HepG2 (cell line): ENCODE results near the gene USP12. TPM values are rescaled to one million over a fixed set of nuclear protein-coding genes. Genes with fewer than 3 reads are reported as not detected.
A peak's percentile ranks its signal among the peaks of the same experiment; 100 is the strongest.

ENCODE experiments used
- ATAC-seq: fragments of 200-7000 bp; cut with Tn5 transposase; 3 replicates; pipeline ENCODE4 v1.9.1; 2020; ENCODE audit warnings: mild to moderate bottlenecking, moderate library complexity
- BruUV-seq: library from RNA; stranded (reverse); fragments of 400-500 nt; replicated peaks from 2 replicates; lab custom pipeline; 2021; lab: Mats Ljungman, UMichigan
- CTCF ChIA-PET: fragments of 300-600 bp; formaldehyde crosslinking; extraction: SDS; loops from one replicate; lab custom pipeline; 2021; ENCODE audit warnings: low total read pairs, inconsistent platforms, low intra/inter-chr PET ratio; lab: Yijun Ruan, JAX
- POLR2A ChIA-PET: fragments of 350-600 bp; sonication (Branson Sonifier 250); formaldehyde crosslinking; loops from one replicate; lab custom pipeline; 2020; ENCODE audit warnings: antibody characterized with exemption, inconsistent platforms; lab: Yijun Ruan, JAX
- DNase-seq: peaks from one replicate; pipeline ENCODE4 v3.0.0-alpha.2; 2015; ENCODE audit warnings: low spot score
- FAIRE-seq: peaks from 3 replicates; lab custom pipeline; 2011; peaks lifted over from hg19 to GRCh38; lab: Jason Lieb, UNC
- H2AFZ ChIP-seq: one replicate; pipeline ENCODE4 v1.6.1; 2011; ENCODE audit warnings: low read length, inconsistent platforms
- H3K27ac ChIP-seq: fragments of 300-600 bp; 3 replicates; pipeline ENCODE4 v1.8.0; 2011; ENCODE audit warnings: mixed run types, mild to moderate bottlenecking, mixed read lengths, low read length, inconsistent platforms; ENCODE audit not compliant: insufficient read depth; ENCODE audit errors: extremely low read length
- H3K27me3 ChIP-seq, 2 experiments: fragments of 200-600 bp in 1 of 2; 2 replicates in 1 of 2; 3 replicates in 1 of 2; pipeline versions ENCODE4 v1.6.0 to v1.8.0; 2011; ENCODE audit warnings: low read length in 2 of 2, mild to moderate bottlenecking in 2 of 2, moderate library complexity in 2 of 2, inconsistent platforms in 1 of 2; ENCODE audit not compliant: insufficient read depth in 2 of 2, control insufficient read depth in 1 of 2
- H3K36me3 ChIP-seq, 2 experiments: fragments of 200-600 bp in 1 of 2; replicated peaks in 1 of 2; 2 replicates in 1 of 2; 3 replicates in 1 of 2; pipeline versions ENCODE4 v1.5.1 to v1.8.0; 2011; ENCODE audit warnings: low read length in 2 of 2, inconsistent platforms in 1 of 2; ENCODE audit not compliant: insufficient read depth in 2 of 2, control insufficient read depth in 1 of 2
- H3K4me1 ChIP-seq: 2 replicates; pipeline ENCODE4 v1.5.1; 2012; ENCODE audit warnings: low read length, inconsistent platforms; ENCODE audit not compliant: insufficient read depth
- H3K4me2 ChIP-seq: 2 replicates; pipeline ENCODE4 v1.6.0; 2011; ENCODE audit warnings: low read depth, low read length, inconsistent platforms
- H3K4me3 ChIP-seq, 3 experiments: fragments of 200-600 bp in 1 of 3; sonication (generic), shearing (Covaris generic) in 1 of 3; replicated peaks in 1 of 3; 2 replicates each; pipeline ENCODE4 v1.5.1; 2011 to 2016; ENCODE audit warnings: low read length in 3 of 3, inconsistent platforms in 2 of 3, low read depth in 2 of 3, mild to moderate bottlenecking in 2 of 3, control low read depth in 1 of 3, mixed read lengths in 1 of 3; ENCODE audit not compliant: insufficient read depth in 1 of 3
- H3K79me2 ChIP-seq: one replicate; pipeline ENCODE4 v1.6.1; 2011; ENCODE audit warnings: low read length, inconsistent platforms; ENCODE audit not compliant: insufficient read depth
- H3K9ac ChIP-seq: 2 replicates; pipeline ENCODE4 v1.6.0; 2011; ENCODE audit warnings: mild to moderate bottlenecking, low read depth, low read length, inconsistent platforms; ENCODE audit not compliant: insufficient read depth
- H3K9me3 ChIP-seq: 2 replicates; pipeline ENCODE4 v1.5.1; 2012; ENCODE audit warnings: mild to moderate bottlenecking, low read length
- H4K20me1 ChIP-seq: 2 replicates; pipeline ENCODE4 v1.6.0; 2011; ENCODE audit warnings: inconsistent platforms, mild to moderate bottlenecking, low read length, moderate library complexity; ENCODE audit not compliant: insufficient read depth
- ADNP ChIP-seq: sonication (generic); formaldehyde crosslinking; IDR thresholded peaks from 2 replicates; pipeline ENCODE4 v1.4.0; 2020; ENCODE audit warnings: missing genetic modification reagents
- ATF5 ChIP-seq: sonication (generic); formaldehyde crosslinking; IDR thresholded peaks from 2 replicates; pipeline ENCODE4 v1.4.0; 2020; ENCODE audit warnings: mild to moderate bottlenecking, low read depth, missing genetic modification reagents
- DPF2 ChIP-seq: sonication (generic); formaldehyde crosslinking; IDR thresholded peaks from 2 replicates; pipeline ENCODE4 v1.4.0; 2020; ENCODE audit warnings: mild to moderate bottlenecking, low read depth, missing genetic modification reagents, borderline replicate concordance
- EZH2 ChIP-seq: conservative IDR thresholded peaks from 2 replicates; pipeline ENCODE4 v1.6.1; 2012; ENCODE audit warnings: mild to moderate bottlenecking, low read depth, low read length, moderate library complexity
- FOXP1 ChIP-seq, 2 experiments: fragments of 450-650 bp in 1 of 2; IDR thresholded peaks; 2 replicates each; pipeline ENCODE4 v1.6.1; 2017 to 2018; ENCODE audit warnings: antibody characterized with exemption in 1 of 2
- KLF6 ChIP-seq: IDR thresholded peaks from 2 replicates; pipeline ENCODE4 v1.8.0; 2016; ENCODE audit warnings: missing biosample characterization, missing genetic modification reagents
- LCORL ChIP-seq, 2 experiments: fragments of 450-650 bp in 1 of 2; sonication (generic) in 1 of 2; formaldehyde crosslinking in 1 of 2; IDR thresholded peaks; 2 replicates each; pipeline versions ENCODE4 v1.5.0 to v1.6.1; 2017 to 2020; ENCODE audit warnings: antibody characterized with exemption in 1 of 2, missing genetic modification reagents in 1 of 2
- MAFF ChIP-seq: IDR thresholded peaks from 2 replicates; pipeline ENCODE4 v1.6.1; 2011; ENCODE audit warnings: low read depth, low read length, improper control_type of control experiment
- RFX1 ChIP-seq: fragments of 450-650 bp; IDR thresholded peaks from 2 replicates; pipeline ENCODE4 v1.6.1; 2017
- USF2 ChIP-seq, 2 experiments: sonication (generic) in 1 of 2; formaldehyde crosslinking in 1 of 2; IDR thresholded peaks; 2 replicates each; pipeline versions ENCODE4 v1.5.1 to v1.6.1; 2011 to 2020; ENCODE audit warnings: borderline replicate concordance in 1 of 2, low read depth in 1 of 2, low read length in 1 of 2, mild to moderate bottlenecking in 1 of 2, missing genetic modification reagents in 1 of 2, moderate library complexity in 1 of 2
- ZBTB25 ChIP-seq: IDR thresholded peaks from 2 replicates; pipeline ENCODE4 v1.6.1; 2018; ENCODE audit warnings: missing genetic modification reagents
- ZNF224 ChIP-seq: sonication (generic); formaldehyde crosslinking; IDR thresholded peaks from 2 replicates; pipeline ENCODE4 v1.5.0; 2020; ENCODE audit warnings: mild to moderate bottlenecking, missing genetic modification reagents
- WGBS: methylation state at CpG from one replicate; pipeline ENCODE4 v1.1.6; 2017; ENCODE audit warnings: low lambda C conversion rate; 5-methylcytosine and 5-hydroxymethylcytosine counted together
- in situ Hi-C: cut with HindIII; loops from 2 replicates; pipeline ENCODE4 v1.10.0; 2017; ENCODE audit warnings: low pct_unique_long_range_greater_than_20kb; ENCODE audit not compliant: extremely low pct_ligation_motif_present
- intact Hi-C: fragments of 100-400 bp; cut with micrococcal nuclease; formaldehyde crosslinking; loops from one replicate; pipeline ENCODE4 v1.10.0; 2022; ENCODE audit not compliant: unreplicated experiment
- polyA plus RNA-seq, 8 experiments: library from polyadenylated mRNA; depleted of rRNA in 3 of 8; stranded (reverse) in 7 of 8; unstranded in 1 of 8; fragments of >200 nt; fragmentation: Illumina TruSeq in 4 of 8; extraction: Trizol in 4 of 8; gene quantifications; 2 replicates each; pipeline versions ENCODE4 v1.2.1 to v1.2.3, GENCODE V29; 2011 to 2016; ENCODE audit warnings: low read depth in 4 of 8, missing spikeins in 1 of 8, mixed read lengths in 1 of 8; ENCODE audit not compliant: insufficient read depth in 1 of 8
- total RNA-seq, 5 experiments: library from RNA; depleted of rRNA; stranded (reverse); fragments of >200 nt; fragmentation: Illumina TruSeq; extraction: Trizol; gene quantifications; 2 replicates each; pipeline ENCODE4 v1.2.3, GENCODE V29; 2016; ENCODE audit warnings: low read depth in 1 of 5

USP12 gene
- total and polyA plus RNA-seq, 2 of the 13 experiments (the other 11 are each of a cell fraction or from before 2014, with no cell fraction given): 9.8 to 19.5 TPM

- ATAC-seq: no peak
- Histone ChIP-seq H2AFZ (no peak overlapping the region), H3K9ac (no peak overlapping the region), H3K79me2 (no peaks in the 10 kb centered on the region), H3K4me3 (no peak overlapping the region), H3K4me1 (peaks cover 67% of the 10 kb centered on the region), H3K27ac (no peak overlapping the region), H4K20me1 (no peaks in the 10 kb centered on the region), H3K9me3 (no peaks in the 10 kb centered on the region), H3K27me3 (peaks cover 0 to 19% of the 10 kb centered on the region in 2 experiments; a peak in 2 of 5 replicates), H3K36me3 (no peaks in the 10 kb centered on the region), H3K4me2 (peak overlapping the region; percentile 79; the same call in 1 of the 2 replicates)
- in situ Hi-C loops (no loop called here), intact Hi-C loops (no loop called here)
- DNase-seq: no peak
- TF ChIP-seq DPF2 (CRISPR knock-in tag): no peak
- TF ChIP-seq EZH2: no peak
- no peak for TF ChIP-seq ZNF224 (CRISPR knock-in tag)
- no peak for TF ChIP-seq RFX1
- ChIA-PET POLR2A (interaction anchor here (0.7 kb wide), 1 partner anchor 18 kb away, joined by 3 read pairs; no protein-coding TSS in a partner anchor), CTCF (no interaction called here)
- no TSS peak for BruUV-seq
- no peak for FAIRE-seq
- 59% methylated on average over 2 of the region's 2 CpGs for WGBS
These were observed 147.5 kb downstream of the USP12 start for GRCh38 chr13:27024074-27024461.

GRCh38 chr13:27023385-27024073 lies 148.1 kb downstream of the USP12 start:
- WGBS: 51% methylated on average over 8 of the region's 8 CpGs
- no peaks in the 10 kb centered on the region for H3K79me2 ChIP-seq
- in situ Hi-C loops: no loop called here
- TF ChIP-seq FOXP1 (IDR thresholded peaks at IDR 0.05): no peak
- TF ChIP-seq FOXP1 (CRISPR knock-in tag; IDR thresholded peaks at IDR 0.05): no peak
- TF ChIP-seq LCORL (IDR thresholded peaks at IDR 0.05): no peak
- no peak for TF ChIP-seq LCORL (CRISPR knock-in tag; IDR thresholded peaks at IDR 0.05)
- no peak for TF ChIP-seq KLF6
- TF ChIP-seq USF2 (IDR thresholded peaks at IDR 0.05; ENCODE audit: low read depth, low read length): no peak
- no peak for TF ChIP-seq USF2 (CRISPR knock-in tag; IDR thresholded peaks at IDR 0.05; ENCODE audit: borderline replicate concordance)
- no peak for TF ChIP-seq ZBTB25 (CRISPR knock-in tag)
- TF ChIP-seq ADNP: no peak
- no peak for TF ChIP-seq ATF5
- TF ChIP-seq MAFF: no peak

More at GRCh38 chr13:27023385-27024073, 148.1 kb downstream of the USP12 start:
- POLR2A ChIA-PET: interaction anchor here (1.6 kb wide), 1 partner anchor 32 kb away, joined by 8 read pairs; no protein-coding TSS in a partner anchor
- no peak overlapping the region for H3K4me2 ChIP-seq
- no peak for DNase-seq
- no peaks in the 10 kb centered on the region for H3K36me3 ChIP-seq
- peaks cover 0 to 15% of the 10 kb centered on the region in 2 experiments; a peak in 2 of 5 replicates for H3K27me3 ChIP-seq
- no peak for ATAC-seq
- H4K20me1 ChIP-seq: no peaks in the 10 kb centered on the region
- peak overlapping the region; percentile 64 for H3K27ac ChIP-seq
- H3K4me3 ChIP-seq: no peak overlapping the region
- FAIRE-seq: no peak
- CTCF ChIA-PET: no interaction called here
- intact Hi-C loops: no loop called here
- H3K9me3 ChIP-seq: no peaks in the 10 kb centered on the region
- peaks cover 67% of the 10 kb centered on the region for H3K4me1 ChIP-seq
- no peak overlapping the region for H2AFZ ChIP-seq
- no TSS peak for BruUV-seq
- H3K9ac ChIP-seq: no peak overlapping the region
